ENCODE data around the gene TPH2. TPM values are rescaled to one million over a fixed set of nuclear protein-coding genes. Genes with fewer than 3 reads are reported as not detected.

The TPH2 gene
- total RNA-seq, 1 experiment from 2014 or later, result not detected

DNA sequence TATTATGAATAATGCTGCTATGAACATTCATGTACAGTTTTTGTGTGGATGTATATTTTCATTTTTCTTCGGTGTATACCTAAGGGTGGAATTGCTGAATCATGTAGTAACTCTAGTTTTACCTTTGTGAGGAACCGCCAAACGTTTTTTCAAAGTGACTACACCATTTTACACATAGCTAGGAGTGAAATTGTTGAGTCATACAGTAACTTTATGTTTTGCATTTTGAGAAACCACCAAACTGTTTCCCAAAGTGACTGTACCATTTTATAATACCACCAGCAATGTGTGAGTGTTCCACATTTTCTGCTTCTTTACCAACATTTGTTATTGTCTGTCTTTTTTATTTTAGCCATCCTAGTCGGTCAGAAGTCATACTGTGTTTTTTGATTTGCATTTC, 3.1 kb upstream of the TPH2 start:
- Histone ChIP-seq H3K9me3 (ENCODE audit: insufficient read depth, low read depth) (no peaks in the 10 kb centered on the region), H3K4me3 (no peak overlapping the region), H3K9me2 (ENCODE audit: insufficient read depth) (no peaks in the 10 kb centered on the region), H3K27ac (no peak overlapping the region), H3K27me3 (ENCODE audit: insufficient read depth, low read depth) (no peaks in the 10 kb centered on the region), H3K79me2 (ENCODE audit: low read depth) (no peaks in the 10 kb centered on the region), H3K36me3 (ENCODE audit: low read depth) (no peaks in the 10 kb centered on the region), H2AFZ (no peak overlapping the region), H3F3A (ENCODE audit: insufficient read depth, low read depth) (no peaks in the 10 kb centered on the region), H4K20me1 (ENCODE audit: insufficient read depth) (no peaks in the 10 kb centered on the region), H3K4me1 (replicated peaks; ENCODE audit: insufficient read depth) (no peaks in the 10 kb centered on the region), H3K4me2 (no peak overlapping the region)
- ChIA-PET CTCF (no interaction called here), POLR2A (ENCODE audit: unreplicated experiment) (no interaction called here)
- TF ChIP-seq CTCF (conservative IDR thresholded peaks at IDR 0.05), result no peak
- TF ChIP-seq EZH2 (IDR thresholded peaks at IDR 0.05; ENCODE audit: low read depth), result no peak
- BruUV-seq (replicated peaks), result no TSS peak
- intact Hi-C loops (cut with micrococcal nuclease; ENCODE audit: unreplicated experiment), result no loop called here
- DNase-seq, result no peak

- no TSS peak for BruUV-seq (replicated peaks)
- no peak for DNase-seq
- no peaks in the 10 kb centered on the region for H3F3A ChIP-seq (ENCODE audit: insufficient read depth, low read depth)
- intact Hi-C loops (cut with micrococcal nuclease; ENCODE audit: unreplicated experiment), result no loop called here
- no peaks in the 10 kb centered on the region for H4K20me1 ChIP-seq (ENCODE audit: insufficient read depth)
- no peak overlapping the region for H2AFZ ChIP-seq
- H3K36me3 ChIP-seq (ENCODE audit: low read depth), result no peaks in the 10 kb centered on the region
- TF ChIP-seq CTCF (conservative IDR thresholded peaks at IDR 0.05) (no peak), EZH2 (IDR thresholded peaks at IDR 0.05; ENCODE audit: low read depth) (no peak)
- H3K9me2 ChIP-seq (ENCODE audit: insufficient read depth), result no peaks in the 10 kb centered on the region
- no peaks in the 10 kb centered on the region for H3K27me3 ChIP-seq (ENCODE audit: insufficient read depth, low read depth)
- H3K4me3 ChIP-seq, result no peak overlapping the region
- no peak overlapping the region for H3K4me2 ChIP-seq
- CTCF ChIA-PET, result no interaction called here
- H3K9me3 ChIP-seq (ENCODE audit: insufficient read depth, low read depth), result no peaks in the 10 kb centered on the region
- H3K79me2 ChIP-seq (ENCODE audit: low read depth), result no peaks in the 10 kb centered on the region
- H3K4me1 ChIP-seq (replicated peaks; ENCODE audit: insufficient read depth), result no peaks in the 10 kb centered on the region
- POLR2A ChIA-PET (ENCODE audit: unreplicated experiment), result no interaction called here
- no peak overlapping the region for H3K27ac ChIP-seq
Observed at GRCh38 chr12:71940068-71940467, 1.4 kb downstream of the TPH2 start.

DNA sequence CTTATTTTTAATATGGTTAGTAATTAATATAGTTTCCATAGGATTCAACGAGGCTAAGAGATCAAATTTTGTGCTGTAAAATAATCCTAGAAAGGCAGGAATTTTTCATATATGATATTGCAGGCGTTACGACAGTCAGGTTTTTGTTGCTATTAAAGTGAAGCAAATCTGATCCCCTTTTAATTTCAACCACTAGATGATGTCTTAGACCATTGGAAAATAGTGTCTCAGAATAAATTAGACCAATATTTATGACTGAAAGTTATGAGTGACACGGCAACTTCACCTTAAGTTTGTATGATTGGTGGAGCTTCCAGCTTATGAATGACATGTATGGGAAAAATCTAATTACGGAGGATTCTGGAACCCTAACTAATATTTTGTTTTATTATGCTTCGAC, 2.5 kb downstream of the TPH2 start:
- no peak overlapping the region for H2AFZ ChIP-seq
- ChIA-PET CTCF (no interaction called here), POLR2A (ENCODE audit: unreplicated experiment) (no interaction called here)
- H3K4me1 ChIP-seq (replicated peaks; ENCODE audit: insufficient read depth), result no peaks in the 10 kb centered on the region
- H3K9me2 ChIP-seq (ENCODE audit: insufficient read depth), result no peaks in the 10 kb centered on the region
- H3K79me2 ChIP-seq (ENCODE audit: low read depth), result no peaks in the 10 kb centered on the region
- TF ChIP-seq CTCF (conservative IDR thresholded peaks at IDR 0.05), result no peak
- TF ChIP-seq EZH2 (IDR thresholded peaks at IDR 0.05; ENCODE audit: low read depth), result no peak
- no peaks in the 10 kb centered on the region for H3K36me3 ChIP-seq (ENCODE audit: low read depth)
- intact Hi-C loops (cut with micrococcal nuclease; ENCODE audit: unreplicated experiment), result no loop called here
- no peak overlapping the region for H3K27ac ChIP-seq
- H3K4me3 ChIP-seq, result no peak overlapping the region
- no peaks in the 10 kb centered on the region for H3F3A ChIP-seq (ENCODE audit: insufficient read depth, low read depth)
- no peak overlapping the region for H3K4me2 ChIP-seq
- H4K20me1 ChIP-seq (ENCODE audit: insufficient read depth), result no peaks in the 10 kb centered on the region
- H3K9me3 ChIP-seq (ENCODE audit: insufficient read depth, low read depth), result no peaks in the 10 kb centered on the region
- H3K27me3 ChIP-seq (ENCODE audit: insufficient read depth, low read depth), result no peaks in the 10 kb centered on the region
- BruUV-seq (replicated peaks), result no TSS peak
- no peak for DNase-seq

All from PC-9 (cell line).